ENCODE results near the gene GDAP1L1.

GDAP1L1 gene

GRCh38 chr20:44247131-44247571 lies at the start of gene GDAP1L1:
GDAP1L1 (plus strand) TSS chr20:44247308; CDS start chr20:44247335, 27 bp downstream.
- DNase-seq, result no peak

GRCh38 chr20:44198872-44199271 lies 48.2 kb upstream of the GDAP1L1 start:
- DNase-seq, result no peak

GRCh38 chr20:44199877-44200276 lies 47.2 kb upstream of the GDAP1L1 start:
- no peak for DNase-seq

GRCh38 chr20:44200371-44200770 lies 46.7 kb upstream of the GDAP1L1 start:
- no peak for DNase-seq

- DNase-seq, result no peak
These were observed 46.1 kb upstream of the GDAP1L1 start for GRCh38 chr20:44200983-44201382.

- DNase-seq, result no peak
These were observed 43.9 kb upstream of the GDAP1L1 start for GRCh38 chr20:44203161-44203560.

GRCh38 chr20:44204156-44204831 lies 42.8 kb upstream of the GDAP1L1 start:
- no peak for DNase-seq

GRCh38 chr20:44204832-44205215 lies 42.3 kb upstream of the GDAP1L1 start:
- DNase-seq, result no peak

- no peak for DNase-seq
These were observed 41.0 kb upstream of the GDAP1L1 start for GRCh38 chr20:44206132-44206531.

- peak; percentile 66 to 79 for DNase-seq
These were observed 39.9 kb upstream of the GDAP1L1 start for GRCh38 chr20:44207126-44207723.

GRCh38 chr20:44208165-44208564 lies 38.9 kb upstream of the GDAP1L1 start:
- DNase-seq, result no peak

- DNase-seq, result no peak
These were observed 38.3 kb upstream of the GDAP1L1 start for GRCh38 chr20:44208770-44209169.

GRCh38 chr20:44209686-44210405 lies 37.3 kb upstream of the GDAP1L1 start:
- DNase-seq, result peak in 1 of 2 donors; percentile 52

- peak; percentile 95 to 100 for DNase-seq
These were observed 36.5 kb upstream of the GDAP1L1 start, which contains the start of gene OSER1 for GRCh38 chr20:44210406-44211176. OSER1 (minus strand) TSS chr20:44210771; CDS start chr20:44206957, 3,814 bp downstream.

- no peak for DNase-seq
These were observed 35.7 kb upstream of the GDAP1L1 start for GRCh38 chr20:44211177-44212039.

- DNase-seq, result no peak
These were observed 34.3 kb upstream of the GDAP1L1 start for GRCh38 chr20:44212792-44213191.

- peak in 1 of 2 donors; percentile 69 for DNase-seq
These were observed 32.0 kb upstream of the GDAP1L1 start for GRCh38 chr20:44215125-44215524.

- DNase-seq, result peak; percentile 48 to 82
These were observed 29.6 kb upstream of the GDAP1L1 start for GRCh38 chr20:44217342-44218092.

GRCh38 chr20:44218446-44218845 lies 28.7 kb upstream of the GDAP1L1 start:
- no peak for DNase-seq

GRCh38 chr20:44219170-44219730 lies 27.9 kb upstream of the GDAP1L1 start:
- no peak for DNase-seq

GRCh38 chr20:44219791-44220190 lies 27.3 kb upstream of the GDAP1L1 start:
- DNase-seq, result no peak

Measured in inflammatory macrophage treated with lipopolysaccharide for 1 hour (primary cell).